HepG2 (cell line): ENCODE results near the gene CCNYL1. TPM values are rescaled to one million over a fixed set of nuclear protein-coding genes. Genes with fewer than 3 reads are reported as not detected.
A peak's percentile ranks its signal among the peaks of the same experiment; 100 is the strongest.

ENCODE experiments used
- HNF4G ChIP-seq, 2 experiments: sonication (generic) in 1 of 2; formaldehyde crosslinking in 1 of 2; IDR thresholded peaks; 2 replicates each; pipeline versions ENCODE4 v1.4.0 to v1.6.1; 2011 to 2020; ENCODE audit warnings: borderline replicate concordance in 2 of 2, low read depth in 2 of 2, mild to moderate bottlenecking in 2 of 2, low read length in 1 of 2, missing genetic modification reagents in 1 of 2, moderate library complexity in 1 of 2
- IRF2 ChIP-seq: IDR thresholded peaks from 2 replicates; pipeline ENCODE4 v1.6.1; 2018; ENCODE audit warnings: missing genetic modification reagents, missing compliant biosample characterization
- JUN ChIP-seq: sonication (generic); formaldehyde crosslinking; IDR thresholded peaks from 2 replicates; pipeline ENCODE4 v1.4.0; 2020; ENCODE audit warnings: mild to moderate bottlenecking, missing genetic modification reagents
- MED13 ChIP-seq: sonication (generic); formaldehyde crosslinking; IDR thresholded peaks from 2 replicates; pipeline ENCODE4 v1.5.0; 2020; ENCODE audit warnings: missing genetic modification reagents
- RBAK ChIP-seq: sonication (generic); formaldehyde crosslinking; IDR thresholded peaks from 2 replicates; pipeline ENCODE4 v1.5.1; 2020; ENCODE audit warnings: mild to moderate bottlenecking, missing genetic modification reagents
- SYNCRIP ChIP-seq: fragments of 200-400 bp; formaldehyde crosslinking; IDR thresholded peaks from 2 replicates; pipeline ENCODE4 v1.6.1; 2018; ENCODE audit warnings: mild to moderate bottlenecking, low read depth, low read length; ENCODE audit not compliant: insufficient read depth
- polyA plus RNA-seq, 8 experiments: library from polyadenylated mRNA; depleted of rRNA in 3 of 8; stranded (reverse) in 7 of 8; unstranded in 1 of 8; fragments of >200 nt; fragmentation: Illumina TruSeq in 4 of 8; extraction: Trizol in 4 of 8; gene quantifications; 2 replicates each; pipeline versions ENCODE4 v1.2.1 to v1.2.3, GENCODE V29; 2011 to 2016; ENCODE audit warnings: low read depth in 4 of 8, missing spikeins in 1 of 8, mixed read lengths in 1 of 8; ENCODE audit not compliant: insufficient read depth in 1 of 8
- total RNA-seq, 5 experiments: library from RNA; depleted of rRNA; stranded (reverse); fragments of >200 nt; fragmentation: Illumina TruSeq; extraction: Trizol; gene quantifications; 2 replicates each; pipeline ENCODE4 v1.2.3, GENCODE V29; 2016; ENCODE audit warnings: low read depth in 1 of 5
- TF ChIP-seq, protein P1 (sequence below): sonication (generic); formaldehyde crosslinking; IDR thresholded peaks from 2 replicates; pipeline ENCODE4 v1.4.0; 2020; ENCODE audit warnings: mild to moderate bottlenecking, missing genetic modification reagents, borderline replicate concordance
- TF ChIP-seq, protein P2 (sequence below): sonication (generic); formaldehyde crosslinking; IDR thresholded peaks from 2 replicates; pipeline ENCODE4 v1.8.1; 2023; ENCODE audit warnings: mild to moderate bottlenecking, moderate library complexity, missing genetic modification reagents
- TF ChIP-seq, protein P3 (sequence below): sonication (generic); formaldehyde crosslinking; IDR thresholded peaks from 2 replicates; pipeline ENCODE4 v1.4.0; 2020; ENCODE audit warnings: mild to moderate bottlenecking, missing genetic modification reagents
- TF ChIP-seq, protein P4 (sequence below): sonication (generic); formaldehyde crosslinking; IDR thresholded peaks from 2 replicates; pipeline ENCODE4 v1.4.0; 2020; ENCODE audit warnings: low read depth, mild to moderate bottlenecking, missing genetic modification reagents
- TF ChIP-seq, protein P5 (sequence below): sonication (generic); formaldehyde crosslinking; IDR thresholded peaks from 2 replicates; pipeline ENCODE4 v1.8.1; 2023; ENCODE audit warnings: mild to moderate bottlenecking, missing genetic modification reagents

CCNYL1 gene
- total and polyA plus RNA-seq, 2 of the 13 experiments (the other 11 are each of a cell fraction or from before 2014, with no cell fraction given), result 12.5 to 16.2 TPM

DNA sequence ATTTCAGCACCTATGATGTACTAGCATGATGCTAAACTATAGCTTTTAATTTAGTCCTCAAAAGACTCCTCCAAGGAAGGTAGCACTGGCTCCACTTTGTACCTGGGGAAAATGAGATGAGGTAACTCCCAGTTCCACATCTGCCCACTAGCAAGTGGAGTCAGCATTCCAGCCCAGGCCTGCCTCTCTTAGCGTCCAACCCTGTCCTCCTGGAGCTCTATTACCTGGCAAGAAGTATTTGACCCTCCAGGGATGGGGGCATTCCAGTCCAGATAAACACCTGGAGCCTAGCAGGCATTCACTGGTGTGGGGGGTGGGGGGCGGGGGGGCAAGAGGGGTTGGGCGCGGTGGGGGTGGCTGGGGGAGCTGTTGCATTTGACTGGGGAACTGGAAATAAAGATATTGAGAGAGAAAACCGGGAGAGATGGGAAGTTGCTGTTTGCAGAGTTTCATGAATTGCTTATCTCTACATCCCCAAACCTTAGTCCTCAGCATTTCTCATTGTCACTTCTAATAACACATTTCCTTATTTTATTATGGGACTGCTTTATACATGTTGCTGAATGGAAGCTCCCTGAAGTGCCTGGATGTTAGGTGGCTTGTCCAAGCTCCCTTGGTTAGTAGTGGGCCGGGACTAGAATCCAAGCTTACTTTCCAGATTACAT, 80.3 kb downstream of the CCNYL1 start (continued):
- TF ChIP-seq, protein P1, sequence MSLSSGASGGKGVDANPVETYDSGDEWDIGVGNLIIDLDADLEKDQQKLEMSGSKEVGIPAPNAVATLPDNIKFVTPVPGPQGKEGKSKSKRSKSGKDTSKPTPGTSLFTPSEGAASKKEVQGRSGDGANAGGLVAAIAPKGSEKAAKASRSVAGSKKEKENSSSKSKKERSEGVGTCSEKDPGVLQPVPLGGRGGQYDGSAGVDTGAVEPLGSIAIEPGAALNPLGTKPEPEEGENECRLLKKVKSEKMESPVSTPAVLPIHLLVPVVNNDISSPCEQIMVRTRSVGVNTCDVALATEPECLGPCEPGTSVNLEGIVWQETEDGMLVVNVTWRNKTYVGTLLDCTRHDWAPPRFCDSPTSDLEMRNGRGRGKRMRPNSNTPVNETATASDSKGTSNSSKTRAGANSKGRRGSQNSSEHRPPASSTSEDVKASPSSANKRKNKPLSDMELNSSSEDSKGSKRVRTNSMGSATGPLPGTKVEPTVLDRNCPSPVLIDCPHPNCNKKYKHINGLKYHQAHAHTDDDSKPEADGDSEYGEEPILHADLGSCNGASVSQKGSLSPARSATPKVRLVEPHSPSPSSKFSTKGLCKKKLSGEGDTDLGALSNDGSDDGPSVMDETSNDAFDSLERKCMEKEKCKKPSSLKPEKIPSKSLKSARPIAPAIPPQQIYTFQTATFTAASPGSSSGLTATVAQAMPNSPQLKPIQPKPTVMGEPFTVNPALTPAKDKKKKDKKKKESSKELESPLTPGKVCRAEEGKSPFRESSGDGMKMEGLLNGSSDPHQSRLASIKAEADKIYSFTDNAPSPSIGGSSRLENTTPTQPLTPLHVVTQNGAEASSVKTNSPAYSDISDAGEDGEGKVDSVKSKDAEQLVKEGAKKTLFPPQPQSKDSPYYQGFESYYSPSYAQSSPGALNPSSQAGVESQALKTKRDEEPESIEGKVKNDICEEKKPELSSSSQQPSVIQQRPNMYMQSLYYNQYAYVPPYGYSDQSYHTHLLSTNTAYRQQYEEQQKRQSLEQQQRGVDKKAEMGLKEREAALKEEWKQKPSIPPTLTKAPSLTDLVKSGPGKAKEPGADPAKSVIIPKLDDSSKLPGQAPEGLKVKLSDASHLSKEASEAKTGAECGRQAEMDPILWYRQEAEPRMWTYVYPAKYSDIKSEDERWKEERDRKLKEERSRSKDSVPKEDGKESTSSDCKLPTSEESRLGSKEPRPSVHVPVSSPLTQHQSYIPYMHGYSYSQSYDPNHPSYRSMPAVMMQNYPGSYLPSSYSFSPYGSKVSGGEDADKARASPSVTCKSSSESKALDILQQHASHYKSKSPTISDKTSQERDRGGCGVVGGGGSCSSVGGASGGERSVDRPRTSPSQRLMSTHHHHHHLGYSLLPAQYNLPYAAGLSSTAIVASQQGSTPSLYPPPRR (CRISPR knock-in tag), result no peak
- TF ChIP-seq HNF4G (IDR thresholded peaks at IDR 0.05; ENCODE audit: borderline replicate concordance, low read depth, low read length), result no peak
- no peak for TF ChIP-seq HNF4G (CRISPR knock-in tag; IDR thresholded peaks at IDR 0.05; ENCODE audit: borderline replicate concordance, low read depth)
- TF ChIP-seq RBAK (CRISPR knock-in tag), result no peak
- no peak for TF ChIP-seq JUN (CRISPR knock-in tag)
- no peak for TF ChIP-seq SYNCRIP
- TF ChIP-seq, protein P2, sequence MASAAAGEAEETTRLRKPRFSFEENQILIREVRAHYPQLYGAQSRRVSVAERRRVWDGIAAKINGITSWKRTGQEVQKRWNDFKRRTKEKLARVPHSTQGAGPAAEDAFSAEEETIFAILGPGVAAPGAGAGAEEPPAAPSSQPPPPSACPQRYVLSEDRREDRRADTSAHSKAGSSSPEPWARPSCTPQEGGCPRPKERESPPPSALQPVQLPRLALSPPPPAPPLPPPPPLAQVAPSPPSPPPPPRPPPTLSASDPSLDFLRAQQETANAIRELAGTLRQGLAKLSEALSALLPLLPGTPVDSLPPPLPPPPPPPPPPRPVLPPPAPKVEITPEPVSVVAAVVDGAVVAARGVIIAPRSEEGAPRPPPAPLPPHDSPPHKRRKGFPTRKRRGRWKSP (CRISPR knock-in tag), result no peak
- TF ChIP-seq, protein P3, sequence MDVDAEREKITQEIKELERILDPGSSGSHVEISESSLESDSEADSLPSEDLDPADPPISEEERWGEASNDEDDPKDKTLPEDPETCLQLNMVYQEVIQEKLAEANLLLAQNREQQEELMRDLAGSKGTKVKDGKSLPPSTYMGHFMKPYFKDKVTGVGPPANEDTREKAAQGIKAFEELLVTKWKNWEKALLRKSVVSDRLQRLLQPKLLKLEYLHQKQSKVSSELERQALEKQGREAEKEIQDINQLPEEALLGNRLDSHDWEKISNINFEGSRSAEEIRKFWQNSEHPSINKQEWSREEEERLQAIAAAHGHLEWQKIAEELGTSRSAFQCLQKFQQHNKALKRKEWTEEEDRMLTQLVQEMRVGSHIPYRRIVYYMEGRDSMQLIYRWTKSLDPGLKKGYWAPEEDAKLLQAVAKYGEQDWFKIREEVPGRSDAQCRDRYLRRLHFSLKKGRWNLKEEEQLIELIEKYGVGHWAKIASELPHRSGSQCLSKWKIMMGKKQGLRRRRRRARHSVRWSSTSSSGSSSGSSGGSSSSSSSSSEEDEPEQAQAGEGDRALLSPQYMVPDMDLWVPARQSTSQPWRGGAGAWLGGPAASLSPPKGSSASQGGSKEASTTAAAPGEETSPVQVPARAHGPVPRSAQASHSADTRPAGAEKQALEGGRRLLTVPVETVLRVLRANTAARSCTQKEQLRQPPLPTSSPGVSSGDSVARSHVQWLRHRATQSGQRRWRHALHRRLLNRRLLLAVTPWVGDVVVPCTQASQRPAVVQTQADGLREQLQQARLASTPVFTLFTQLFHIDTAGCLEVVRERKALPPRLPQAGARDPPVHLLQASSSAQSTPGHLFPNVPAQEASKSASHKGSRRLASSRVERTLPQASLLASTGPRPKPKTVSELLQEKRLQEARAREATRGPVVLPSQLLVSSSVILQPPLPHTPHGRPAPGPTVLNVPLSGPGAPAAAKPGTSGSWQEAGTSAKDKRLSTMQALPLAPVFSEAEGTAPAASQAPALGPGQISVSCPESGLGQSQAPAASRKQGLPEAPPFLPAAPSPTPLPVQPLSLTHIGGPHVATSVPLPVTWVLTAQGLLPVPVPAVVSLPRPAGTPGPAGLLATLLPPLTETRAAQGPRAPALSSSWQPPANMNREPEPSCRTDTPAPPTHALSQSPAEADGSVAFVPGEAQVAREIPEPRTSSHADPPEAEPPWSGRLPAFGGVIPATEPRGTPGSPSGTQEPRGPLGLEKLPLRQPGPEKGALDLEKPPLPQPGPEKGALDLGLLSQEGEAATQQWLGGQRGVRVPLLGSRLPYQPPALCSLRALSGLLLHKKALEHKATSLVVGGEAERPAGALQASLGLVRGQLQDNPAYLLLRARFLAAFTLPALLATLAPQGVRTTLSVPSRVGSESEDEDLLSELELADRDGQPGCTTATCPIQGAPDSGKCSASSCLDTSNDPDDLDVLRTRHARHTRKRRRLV (CRISPR knock-in tag), result no peak
- TF ChIP-seq, protein P4, sequence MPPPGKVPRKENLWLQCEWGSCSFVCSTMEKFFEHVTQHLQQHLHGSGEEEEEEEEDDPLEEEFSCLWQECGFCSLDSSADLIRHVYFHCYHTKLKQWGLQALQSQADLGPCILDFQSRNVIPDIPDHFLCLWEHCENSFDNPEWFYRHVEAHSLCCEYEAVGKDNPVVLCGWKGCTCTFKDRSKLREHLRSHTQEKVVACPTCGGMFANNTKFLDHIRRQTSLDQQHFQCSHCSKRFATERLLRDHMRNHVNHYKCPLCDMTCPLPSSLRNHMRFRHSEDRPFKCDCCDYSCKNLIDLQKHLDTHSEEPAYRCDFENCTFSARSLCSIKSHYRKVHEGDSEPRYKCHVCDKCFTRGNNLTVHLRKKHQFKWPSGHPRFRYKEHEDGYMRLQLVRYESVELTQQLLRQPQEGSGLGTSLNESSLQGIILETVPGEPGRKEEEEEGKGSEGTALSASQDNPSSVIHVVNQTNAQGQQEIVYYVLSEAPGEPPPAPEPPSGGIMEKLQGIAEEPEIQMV (CRISPR knock-in tag), result no peak
- TF ChIP-seq, protein P5, sequence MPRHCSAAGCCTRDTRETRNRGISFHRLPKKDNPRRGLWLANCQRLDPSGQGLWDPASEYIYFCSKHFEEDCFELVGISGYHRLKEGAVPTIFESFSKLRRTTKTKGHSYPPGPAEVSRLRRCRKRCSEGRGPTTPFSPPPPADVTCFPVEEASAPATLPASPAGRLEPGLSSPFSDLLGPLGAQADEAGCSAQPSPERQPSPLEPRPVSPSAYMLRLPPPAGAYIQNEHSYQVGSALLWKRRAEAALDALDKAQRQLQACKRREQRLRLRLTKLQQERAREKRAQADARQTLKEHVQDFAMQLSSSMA (CRISPR knock-in tag), result no peak
- TF ChIP-seq MED13 (CRISPR knock-in tag), result no peak
- 0 out of 2 replicates have a peak, but pooled peaks have one; percentile 10 for TF ChIP-seq IRF2 (CRISPR knock-in tag)
